Glutamatergic neuron (in vitro differentiated cells): ENCODE measurements around the gene SLC25A48. TPM values are rescaled to one million over a fixed set of nuclear protein-coding genes. Genes with fewer than 3 reads are reported as not detected.
"Not testable (repeated sequence)": the region's sequence is repeated elsewhere in the genome, so short reads cannot be mapped to it uniquely, and the experiment has no call there.

Experiments used
- DNase-seq: peaks from one replicate; pipeline ENCODE4 v3.0.0; 2022
- H3K27ac Mint-ChIP-seq: one replicate; pipeline ENCODE4 v1.8.0; 2020; ENCODE audit warnings: mild to moderate bottlenecking, mixed read lengths, inconsistent platforms; ENCODE audit not compliant: unreplicated experiment
- H3K27me3 Mint-ChIP-seq: one replicate; pipeline ENCODE4 v1.8.0; 2020; ENCODE audit warnings: mild to moderate bottlenecking, moderate library complexity, mixed read lengths, inconsistent platforms; ENCODE audit not compliant: unreplicated experiment
- H3K36me3 Mint-ChIP-seq: one replicate; pipeline ENCODE4 v1.8.0; 2020; ENCODE audit warnings: mild to moderate bottlenecking, mixed read lengths, inconsistent platforms; ENCODE audit not compliant: unreplicated experiment
- H3K4me1 Mint-ChIP-seq: one replicate; pipeline ENCODE4 v1.8.0; 2020; ENCODE audit warnings: mild to moderate bottlenecking, low read depth, mixed read lengths, inconsistent platforms; ENCODE audit not compliant: unreplicated experiment
- H3K4me3 Mint-ChIP-seq: one replicate; pipeline ENCODE4 v1.8.0; 2020; ENCODE audit warnings: mild to moderate bottlenecking, mixed read lengths, inconsistent platforms; ENCODE audit not compliant: unreplicated experiment
- H3K9me3 Mint-ChIP-seq: one replicate; pipeline ENCODE4 v1.8.0; 2020; ENCODE audit warnings: mild to moderate bottlenecking, moderate library complexity, mixed read lengths, inconsistent platforms; ENCODE audit not compliant: unreplicated experiment
- CTCF ChIP-seq: fragments of 200-600 bp; sonication (generic); IDR thresholded peaks from one replicate; pipeline ENCODE4 v1.5.0; 2021; ENCODE audit not compliant: partially characterized antibody, unreplicated experiment
- total RNA-seq: library from RNA; stranded (reverse); fragmentation: NEBNext Ultra II Directional; extraction: Animal tissue kit (Norgen Biotek cat#: 25700); gene quantifications from one replicate; pipeline ENCODE4 v1.2.1, GENCODE V29; 2021; ENCODE audit not compliant: unreplicated experiment

SLC25A48 gene
- total RNA-seq, 1 donor from 2014 or later: 1.7 TPM

- Mint-ChIP-seq H3K9me3 (peaks cover 2% of the 10 kb centered on the region), H3K4me3 (no peak overlapping the region), H3K36me3 (peaks cover 19% of the 10 kb centered on the region), H3K4me1 (no peaks in the 10 kb centered on the region), H3K27ac (no peak overlapping the region), H3K27me3 (no peaks in the 10 kb centered on the region)
- no peak for TF ChIP-seq CTCF
- DNase-seq: no peak
Observed at GRCh38 chr5:135857630-135858311, 23.3 kb downstream of the SLC25A48 start.

- H3K4me1 Mint-ChIP-seq, H3K9me3 Mint-ChIP-seq, H3K36me3 Mint-ChIP-seq, H3K27ac Mint-ChIP-seq, H3K27me3 Mint-ChIP-seq, DNase-seq, H3K4me3 Mint-ChIP-seq: not testable (repeated sequence)
Observed at GRCh38 chr5:135859186-135859585, 24.7 kb downstream of the SLC25A48 start.

GRCh38 chr5:135859641-135860040 lies 25.2 kb downstream of the SLC25A48 start:
- TF ChIP-seq CTCF: no peak
- H3K27ac Mint-ChIP-seq: no peak overlapping the region
- no peak overlapping the region for H3K4me3 Mint-ChIP-seq
- H3K4me1 Mint-ChIP-seq: no peaks in the 10 kb centered on the region
- H3K9me3 Mint-ChIP-seq: peaks cover 2% of the 10 kb centered on the region
- peaks cover 5% of the 10 kb centered on the region for H3K36me3 Mint-ChIP-seq
- no peak for DNase-seq
- peaks cover 4% of the 10 kb centered on the region for H3K27me3 Mint-ChIP-seq

GRCh38 chr5:135861641-135862040 lies 27.2 kb downstream of the SLC25A48 start:
- Mint-ChIP-seq H3K36me3 (no peaks in the 10 kb centered on the region), H3K9me3 (peaks cover 2% of the 10 kb centered on the region), H3K4me1 (no peaks in the 10 kb centered on the region), H3K27me3 (peaks cover 4% of the 10 kb centered on the region), H3K27ac (no peak overlapping the region), H3K4me3 (no peak overlapping the region)
- no peak for DNase-seq
- TF ChIP-seq CTCF: no peak

GRCh38 chr5:135862086-135862485 lies 27.6 kb downstream of the SLC25A48 start:
- Mint-ChIP-seq H3K9me3 (peaks cover 2% of the 10 kb centered on the region), H3K4me1 (no peaks in the 10 kb centered on the region), H3K36me3 (no peaks in the 10 kb centered on the region), H3K4me3 (no peak overlapping the region), H3K27me3 (peaks cover 4% of the 10 kb centered on the region), H3K27ac (no peak overlapping the region)
- no peak for TF ChIP-seq CTCF
- DNase-seq: no peak
